CD14-positive monocyte (primary cell): ENCODE measurements around the gene PCCB. TPM values are rescaled to one million over a fixed set of nuclear protein-coding genes. Genes with fewer than 3 reads are reported as not detected.
"Not testable (repeated sequence)": the region's sequence is repeated elsewhere in the genome, so short reads cannot be mapped to it uniquely, and the experiment has no call there.

Experiments
- DNase-seq, 3 donors: peaks; one replicate each; pipeline ENCODE4 v3.0.0-alpha.2; 2011 to 2022
- H2AFZ ChIP-seq: 2 replicates; pipeline ENCODE4 v1.6.0; 2012; ENCODE audit warnings: mild to moderate bottlenecking, low read depth, low read length, inconsistent platforms; ENCODE audit not compliant: insufficient read depth, poor library complexity, severe bottlenecking
- H3K27ac ChIP-seq, 2 donors: 1 replicate in 1 of 2; 2 replicates in 1 of 2; pipeline ENCODE4 v1.5.1; 2012 to 2013; ENCODE audit warnings: low read length in 2 of 2, control low read depth in 1 of 2, inconsistent platforms in 1 of 2, low read depth in 1 of 2, mild to moderate bottlenecking in 1 of 2
- H3K27me3 ChIP-seq, 2 donors: one replicate each; pipeline versions ENCODE4 v1.6.0 to v1.6.1; 2011 to 2013; ENCODE audit warnings: low read length in 2 of 2; ENCODE audit not compliant: control insufficient read depth in 2 of 2, insufficient read depth in 2 of 2
- H3K36me3 ChIP-seq, 2 donors: replicated peaks in 1 of 2; 1 replicate in 1 of 2; 2 replicates in 1 of 2; pipeline versions ENCODE4 v1.5.1 to v1.6.1; 2012 to 2013; ENCODE audit warnings: low read length in 2 of 2, control low read depth in 1 of 2, inconsistent platforms in 1 of 2, mild to moderate bottlenecking in 1 of 2; ENCODE audit not compliant: insufficient read depth in 2 of 2, control insufficient read depth in 1 of 2
- H3K4me1 ChIP-seq, 2 donors: 1 replicate in 1 of 2; 2 replicates in 1 of 2; pipeline versions ENCODE4 v1.5.1 to v1.6.1; 2012 to 2013; ENCODE audit warnings: low read length in 2 of 2, control low read depth in 1 of 2, inconsistent platforms in 1 of 2, mild to moderate bottlenecking in 1 of 2, moderate library complexity in 1 of 2; ENCODE audit not compliant: insufficient read depth in 2 of 2, control insufficient read depth in 1 of 2
- H3K4me2 ChIP-seq: replicated peaks from 2 replicates; pipeline ENCODE3; 2012; ENCODE audit warnings: low read length, moderate library complexity, mild to moderate bottlenecking; ENCODE audit not compliant: poor library complexity, severe bottlenecking; ENCODE audit errors: extremely low read depth
- H3K4me3 ChIP-seq, 3 experiments: fragments of 200-600 bp in 1 of 3; sonication (generic) in 1 of 3; replicated peaks in 1 of 3; 1 replicate in 2 of 3; 2 replicates in 1 of 3; pipeline ENCODE4 v1.5.1; 2011 to 2013; ENCODE audit warnings: low read length in 3 of 3, mild to moderate bottlenecking in 3 of 3, control low read depth in 2 of 3, low read depth in 2 of 3, inconsistent platforms in 1 of 3, moderate library complexity in 1 of 3
- H3K79me2 ChIP-seq: 2 replicates; pipeline ENCODE4 v1.6.0; 2012; ENCODE audit warnings: mild to moderate bottlenecking, control low read depth, inconsistent platforms, low read length, moderate library complexity; ENCODE audit not compliant: insufficient read depth
- H3K9ac ChIP-seq: 2 replicates; pipeline ENCODE4 v1.6.0; 2017; ENCODE audit warnings: low read length, mild to moderate bottlenecking; ENCODE audit not compliant: insufficient read depth, poor library complexity, severe bottlenecking
- H3K9me3 ChIP-seq, 2 donors: replicated peaks in 1 of 2; 1 replicate in 1 of 2; 2 replicates in 1 of 2; pipeline versions ENCODE4 v1.5.1 to v1.6.1; 2012 to 2013; ENCODE audit warnings: low read length in 2 of 2, control low read depth in 1 of 2; ENCODE audit not compliant: control insufficient read depth in 1 of 2, insufficient read depth in 1 of 2
- H4K20me1 ChIP-seq: 2 replicates; pipeline ENCODE4 v1.6.0; 2012; ENCODE audit warnings: mild to moderate bottlenecking, low read length, control low read depth, moderate library complexity; ENCODE audit not compliant: insufficient read depth
- H3K27ac Mint-ChIP-seq, 7 donors: one replicate each; pipeline ENCODE4 v1.8.0; 2020; ENCODE audit warnings: mild to moderate bottlenecking in 7 of 7, mixed read lengths in 7 of 7, moderate library complexity in 6 of 7, inconsistent platforms in 2 of 7
- H3K27me3 Mint-ChIP-seq, 3 donors: one replicate each; pipeline ENCODE4 v1.8.0; 2021 to 2022; ENCODE audit warnings: low read depth in 3 of 3, mild to moderate bottlenecking in 3 of 3, mixed read lengths in 3 of 3, moderate library complexity in 3 of 3, inconsistent platforms in 1 of 3
- H3K36me3 Mint-ChIP-seq, 2 donors: one replicate each; pipeline ENCODE4 v1.8.0; 2020; ENCODE audit warnings: mixed read lengths in 2 of 2, inconsistent platforms in 1 of 2, mild to moderate bottlenecking in 1 of 2
- H3K4me1 Mint-ChIP-seq: one replicate; pipeline ENCODE4 v1.8.0; 2020; ENCODE audit warnings: mild to moderate bottlenecking, mixed read lengths
- H3K4me3 Mint-ChIP-seq, 2 donors: one replicate each; pipeline ENCODE4 v1.8.0; 2020; ENCODE audit warnings: mild to moderate bottlenecking in 2 of 2, mixed read lengths in 2 of 2, moderate library complexity in 1 of 2
- H3K9me3 Mint-ChIP-seq, 7 donors: one replicate each; pipeline ENCODE4 v1.8.0; 2020 to 2022; ENCODE audit warnings: mixed read lengths in 7 of 7, mild to moderate bottlenecking in 6 of 7, moderate library complexity in 6 of 7, inconsistent platforms in 2 of 7
- CTCF ChIP-seq: fragments of 200-600 bp; IDR thresholded peaks from one replicate; pipeline ENCODE4 v1.8.0; 2022; ENCODE audit warnings: antibody characterized with exemption, mild to moderate bottlenecking
- WGBS: methylation state at CpG from one replicate; pipeline ENCODE4 v1.1.5; 2013; ENCODE audit warnings: missing lambda C conversion rate; ENCODE audit not compliant: insufficient coverage; 5-methylcytosine and 5-hydroxymethylcytosine counted together
- intact Hi-C, 2 donors: fragments of 100-400 bp; cut with micrococcal nuclease; formaldehyde crosslinking; loops; one replicate each; pipeline versions ENCODE4 v1.15.0 to v1.15.1; 2023
- polyA plus RNA-seq, 3 donors: library from polyadenylated mRNA; depleted of rRNA in 1 of 3; unstranded in 2 of 3; stranded (reverse) in 1 of 3; fragments of 300-500 nt in 2 of 3; fragments of >200 nt in 1 of 3; fragmentation: Illumina TruSeq in 2 of 3; gene quantifications; 1 replicate in 2 of 3; 2 replicates in 1 of 3; pipeline ENCODE4 v1.2.3, GENCODE V29; 2012 to 2021

PCCB gene
- polyA plus RNA-seq, 3 donors, result 13.1 to 41.7 (median 31.6) TPM

GRCh38 chr3:136262559-136262958 lies 12.4 kb downstream of the PCCB start:
- peak overlapping the region in 1 of 7 donors; percentile 55 for H3K27ac Mint-ChIP-seq
- no peaks in the 10 kb centered on the region for H4K20me1 ChIP-seq
- no peak for DNase-seq

GRCh38 chr3:136263251-136263650 lies 13.1 kb downstream of the PCCB start:
- Histone ChIP-seq H3K4me1 (no peaks in the 10 kb centered on the region), H4K20me1 (no peaks in the 10 kb centered on the region), H3K36me3 (peaks cover 42 to 52% of the 10 kb centered on the region in 2 donors), H3K9ac (no peak overlapping the region), H3K4me2 (no peak overlapping the region), H3K4me3 (no peak overlapping the region), H3K27me3 (no peaks in the 10 kb centered on the region), H2AFZ (no peak overlapping the region), H3K9me3 (no peaks in the 10 kb centered on the region), H3K27ac (no peak overlapping the region), H3K79me2 (no peaks in the 10 kb centered on the region)
- Mint-ChIP-seq H3K27ac (no peak overlapping the region), H3K27me3 (no peaks in the 10 kb centered on the region), H3K4me3 (no peak overlapping the region), H3K4me1 (no peaks in the 10 kb centered on the region), H3K9me3 (peaks cover 0 to 1% (median 0%) of the 10 kb centered on the region in 7 donors), H3K36me3 (peaks cover 48 to 66% of the 10 kb centered on the region in 2 donors)
- WGBS, result 100% methylated on average over 4 of the region's 7 CpGs
- TF ChIP-seq CTCF, result no peak
- intact Hi-C loops, result no loop called here
- no peak for DNase-seq

More at GRCh38 chr3:136262559-136262958, 12.4 kb downstream of the PCCB start:
- peaks cover 46 to 67% of the 10 kb centered on the region in 2 donors for H3K36me3 Mint-ChIP-seq
- H3K79me2 ChIP-seq, result no peaks in the 10 kb centered on the region
- WGBS, result no CpG with 5 or more reads among the region's 2 CpGs
- no peak overlapping the region for H3K4me2 ChIP-seq
- H3K9me3 Mint-ChIP-seq, result peaks cover 0 to 1% (median 0%) of the 10 kb centered on the region in 7 donors
- H3K4me3 ChIP-seq, result no peak overlapping the region
- H2AFZ ChIP-seq, result no peak overlapping the region
- peaks cover 45 to 53% of the 10 kb centered on the region in 2 donors for H3K36me3 ChIP-seq
- no peak overlapping the region for H3K9ac ChIP-seq
- no peaks in the 10 kb centered on the region for H3K27me3 ChIP-seq
- H3K9me3 ChIP-seq, result no peaks in the 10 kb centered on the region
- H3K4me3 Mint-ChIP-seq, result no peak overlapping the region
- H3K27ac ChIP-seq, result no peak overlapping the region
- no peaks in the 10 kb centered on the region for H3K27me3 Mint-ChIP-seq
- H3K4me1 ChIP-seq, result no peaks in the 10 kb centered on the region
- no peaks in the 10 kb centered on the region for H3K4me1 Mint-ChIP-seq
- TF ChIP-seq CTCF, result no peak
- intact Hi-C loops, result no loop called here

GRCh38 chr3:136266468-136267125 lies 16.5 kb downstream of the PCCB start:
- H3K4me3 Mint-ChIP-seq, H2AFZ ChIP-seq, H3K79me2 ChIP-seq, intact Hi-C loops, H3K27ac ChIP-seq, H3K9ac ChIP-seq, H3K27me3 Mint-ChIP-seq, H4K20me1 ChIP-seq, H3K27me3 ChIP-seq, H3K4me3 ChIP-seq, DNase-seq, H3K9me3 Mint-ChIP-seq, H3K9me3 ChIP-seq, H3K4me2 ChIP-seq, H3K4me1 Mint-ChIP-seq, H3K4me1 ChIP-seq: not testable (repeated sequence)
- Mint-ChIP-seq H3K36me3 (peaks cover 57 to 74% of the 10 kb centered on the region in 2 donors), H3K27ac (peak overlapping the region in 1 of 7 donors; percentile 0)
- H3K36me3 ChIP-seq, result peaks cover 29 to 58% of the 10 kb centered on the region in 2 donors
- WGBS, result no CpG with 5 or more reads among the region's 6 CpGs
